Fibroblast of lung (primary cell): Measurements from ENCODE around the gene HMX1.

Source experiments
- EZH2 ChIP-seq: IDR thresholded peaks from 2 replicates; pipeline ENCODE4 v1.5.1; 2012; ENCODE audit warnings: low read length, control low read depth, mild to moderate bottlenecking; ENCODE audit errors: missing control alignments
- TF ChIP-seq, protein P1 (sequence below), 2 donors: IDR thresholded peaks in 1 of 2; conservative IDR thresholded peaks in 1 of 2; 1 replicate in 1 of 2; 2 replicates in 1 of 2; pipeline ENCODE4 v1.5.1; 2011 to 2012; ENCODE audit warnings: low read length in 2 of 2, control low read depth in 1 of 2, inconsistent platforms in 1 of 2, low read depth in 1 of 2, mild to moderate bottlenecking in 1 of 2

DNA sequence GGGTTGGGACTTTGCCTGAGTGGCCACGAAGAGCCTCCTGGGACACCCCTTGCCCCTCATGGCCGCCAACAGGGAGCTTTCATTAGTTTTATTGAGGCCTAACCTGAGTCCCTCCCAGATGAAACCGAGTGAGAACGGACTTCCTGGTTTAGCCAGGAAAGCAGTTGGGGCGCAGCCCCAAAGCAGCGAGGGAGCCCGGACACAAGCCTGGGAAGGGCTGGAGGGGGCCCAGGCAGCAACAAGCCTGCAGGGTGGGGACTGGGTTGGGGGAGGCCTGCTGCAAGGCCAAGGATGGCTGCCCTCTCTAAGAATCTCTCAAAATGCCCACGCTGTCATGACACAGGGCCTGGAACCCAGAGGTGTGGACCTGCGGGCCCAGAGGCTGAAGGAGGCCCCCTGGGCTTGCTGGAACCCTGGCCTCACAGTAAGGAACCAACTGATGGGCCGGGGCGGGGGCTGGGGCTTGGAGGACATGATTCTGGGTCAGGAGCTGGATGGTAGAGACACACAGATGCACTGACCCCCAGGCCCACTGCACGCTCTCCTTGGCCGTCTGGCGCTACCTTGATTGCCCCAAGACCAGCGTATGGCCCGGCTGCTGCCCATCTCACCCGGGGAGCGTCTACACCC, 5.8 kb downstream of the HMX1 start:
- TF ChIP-seq, protein P1, sequence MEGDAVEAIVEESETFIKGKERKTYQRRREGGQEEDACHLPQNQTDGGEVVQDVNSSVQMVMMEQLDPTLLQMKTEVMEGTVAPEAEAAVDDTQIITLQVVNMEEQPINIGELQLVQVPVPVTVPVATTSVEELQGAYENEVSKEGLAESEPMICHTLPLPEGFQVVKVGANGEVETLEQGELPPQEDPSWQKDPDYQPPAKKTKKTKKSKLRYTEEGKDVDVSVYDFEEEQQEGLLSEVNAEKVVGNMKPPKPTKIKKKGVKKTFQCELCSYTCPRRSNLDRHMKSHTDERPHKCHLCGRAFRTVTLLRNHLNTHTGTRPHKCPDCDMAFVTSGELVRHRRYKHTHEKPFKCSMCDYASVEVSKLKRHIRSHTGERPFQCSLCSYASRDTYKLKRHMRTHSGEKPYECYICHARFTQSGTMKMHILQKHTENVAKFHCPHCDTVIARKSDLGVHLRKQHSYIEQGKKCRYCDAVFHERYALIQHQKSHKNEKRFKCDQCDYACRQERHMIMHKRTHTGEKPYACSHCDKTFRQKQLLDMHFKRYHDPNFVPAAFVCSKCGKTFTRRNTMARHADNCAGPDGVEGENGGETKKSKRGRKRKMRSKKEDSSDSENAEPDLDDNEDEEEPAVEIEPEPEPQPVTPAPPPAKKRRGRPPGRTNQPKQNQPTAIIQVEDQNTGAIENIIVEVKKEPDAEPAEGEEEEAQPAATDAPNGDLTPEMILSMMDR (conservative IDR thresholded peaks at IDR 0.05 in 1 of 2, IDR thresholded peaks at IDR 0.05 in 1 of 2; ENCODE audit: low read depth in 1 of 2, low read length in 2 of 2) = no peak
- TF ChIP-seq EZH2 = no peak
